ENCODE data around the gene GLT1D1.

GRCh38 chr12:128813883-128814282 lies 39.4 kb upstream of the GLT1D1 start:
- TF ChIP-seq ZFP30 (CRISPR knock-in tag; IDR thresholded peaks at IDR 0.05) (no peak), OSR1 (CRISPR knock-in tag; IDR thresholded peaks at IDR 0.05) (no peak), PATZ1 (CRISPR knock-in tag; IDR thresholded peaks at IDR 0.05; ENCODE audit: borderline replicate concordance) (no peak), TCF4 (CRISPR knock-in tag; IDR thresholded peaks at IDR 0.05; ENCODE audit: borderline replicate concordance) (no peak)
